Neural cell (in vitro differentiated cells): Measurements from ENCODE around the gene AP3B1.

ENCODE experiments used
- EP300 ChIP-seq: fragments of 450-650 bp; conservative IDR thresholded peaks from 2 replicates; pipeline ENCODE4 v1.6.1; 2014; ENCODE audit warnings: antibody characterized with exemption, mild to moderate bottlenecking, moderate library complexity; ENCODE audit not compliant: poor library complexity, severe bottlenecking
- EZH2 ChIP-seq: fragments of 200-600, 300-800 bp; shearing (Covaris generic), sonication (generic); IDR thresholded peaks from 2 replicates; pipeline ENCODE4 v1.6.1; 2014; ENCODE audit warnings: antibody characterized with exemption, low read length, borderline replicate concordance, mild to moderate bottlenecking; ENCODE audit not compliant: insufficient read depth, poor library complexity, severe bottlenecking
- MXI1 ChIP-seq: fragments of 450-650 bp; conservative IDR thresholded peaks from 2 replicates; pipeline ENCODE4 v1.6.1; 2014; ENCODE audit warnings: antibody characterized with exemption, mild to moderate bottlenecking; ENCODE audit not compliant: poor library complexity, severe bottlenecking
- POLR2AphosphoS5 ChIP-seq: IDR thresholded peaks from 2 replicates; pipeline ENCODE4 v1.6.1; 2012
- RAD21 ChIP-seq: fragments of 450-650 bp; conservative IDR thresholded peaks from 2 replicates; pipeline ENCODE4 v1.6.1; 2014; ENCODE audit warnings: antibody characterized with exemption, mild to moderate bottlenecking, moderate library complexity
- SMC3 ChIP-seq: fragments of 450-650 bp; conservative IDR thresholded peaks from 2 replicates; pipeline ENCODE4 v1.6.1; 2014; ENCODE audit warnings: antibody characterized with exemption, mild to moderate bottlenecking, moderate library complexity; ENCODE audit not compliant: poor library complexity
- TAF1 ChIP-seq: IDR thresholded peaks from 2 replicates; pipeline ENCODE4 v1.6.1; 2012; ENCODE audit warnings: low read depth
- TF ChIP-seq, protein P1 (sequence below): IDR thresholded peaks from 2 replicates; pipeline ENCODE4 v1.6.1; 2012; ENCODE audit warnings: borderline replicate concordance
- TF ChIP-seq, protein P2 (sequence below): fragments of 450-650 bp; IDR thresholded peaks from 2 replicates; pipeline ENCODE4 v1.5.1; 2014; ENCODE audit warnings: antibody characterized with exemption, mild to moderate bottlenecking, moderate library complexity; ENCODE audit not compliant: poor library complexity, severe bottlenecking

DNA sequence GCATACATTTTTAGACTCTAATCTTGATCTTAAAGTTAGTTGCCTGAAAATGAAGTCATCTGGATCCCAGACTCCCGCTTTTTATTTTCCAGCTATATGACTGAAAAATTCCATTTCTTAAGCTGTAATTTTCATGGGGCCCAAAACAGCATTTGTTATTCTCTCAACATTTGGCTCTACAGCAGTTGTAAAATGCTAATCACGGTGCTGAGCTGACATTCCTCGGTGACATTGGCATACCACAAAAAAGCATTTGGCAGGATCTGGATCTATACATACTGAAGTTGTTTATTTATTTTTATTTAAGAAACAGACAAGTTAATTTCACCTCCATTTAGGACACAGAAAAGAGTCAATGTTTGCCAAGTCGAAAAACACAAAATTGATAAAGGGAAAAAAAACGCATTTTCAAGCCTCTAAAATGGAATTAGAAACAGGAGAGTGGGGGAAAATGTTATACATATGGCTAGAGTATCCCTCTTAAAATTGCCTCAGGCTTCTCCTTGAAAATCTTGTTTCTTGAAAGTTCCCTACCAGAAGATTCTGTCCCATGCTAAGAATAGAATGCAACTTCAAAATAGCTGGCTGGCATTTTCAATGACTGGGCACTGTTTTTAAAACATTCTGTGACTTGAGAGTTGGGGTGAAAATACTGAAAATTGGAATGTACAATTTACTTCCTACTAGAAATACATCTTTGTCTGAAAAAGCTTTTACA, 310.9 kb downstream of the AP3B1 start:
- TF ChIP-seq, protein P1, sequence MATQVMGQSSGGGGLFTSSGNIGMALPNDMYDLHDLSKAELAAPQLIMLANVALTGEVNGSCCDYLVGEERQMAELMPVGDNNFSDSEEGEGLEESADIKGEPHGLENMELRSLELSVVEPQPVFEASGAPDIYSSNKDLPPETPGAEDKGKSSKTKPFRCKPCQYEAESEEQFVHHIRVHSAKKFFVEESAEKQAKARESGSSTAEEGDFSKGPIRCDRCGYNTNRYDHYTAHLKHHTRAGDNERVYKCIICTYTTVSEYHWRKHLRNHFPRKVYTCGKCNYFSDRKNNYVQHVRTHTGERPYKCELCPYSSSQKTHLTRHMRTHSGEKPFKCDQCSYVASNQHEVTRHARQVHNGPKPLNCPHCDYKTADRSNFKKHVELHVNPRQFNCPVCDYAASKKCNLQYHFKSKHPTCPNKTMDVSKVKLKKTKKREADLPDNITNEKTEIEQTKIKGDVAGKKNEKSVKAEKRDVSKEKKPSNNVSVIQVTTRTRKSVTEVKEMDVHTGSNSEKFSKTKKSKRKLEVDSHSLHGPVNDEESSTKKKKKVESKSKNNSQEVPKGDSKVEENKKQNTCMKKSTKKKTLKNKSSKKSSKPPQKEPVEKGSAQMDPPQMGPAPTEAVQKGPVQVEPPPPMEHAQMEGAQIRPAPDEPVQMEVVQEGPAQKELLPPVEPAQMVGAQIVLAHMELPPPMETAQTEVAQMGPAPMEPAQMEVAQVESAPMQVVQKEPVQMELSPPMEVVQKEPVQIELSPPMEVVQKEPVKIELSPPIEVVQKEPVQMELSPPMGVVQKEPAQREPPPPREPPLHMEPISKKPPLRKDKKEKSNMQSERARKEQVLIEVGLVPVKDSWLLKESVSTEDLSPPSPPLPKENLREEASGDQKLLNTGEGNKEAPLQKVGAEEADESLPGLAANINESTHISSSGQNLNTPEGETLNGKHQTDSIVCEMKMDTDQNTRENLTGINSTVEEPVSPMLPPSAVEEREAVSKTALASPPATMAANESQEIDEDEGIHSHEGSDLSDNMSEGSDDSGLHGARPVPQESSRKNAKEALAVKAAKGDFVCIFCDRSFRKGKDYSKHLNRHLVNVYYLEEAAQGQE: no peak
- TF ChIP-seq, protein P2, sequence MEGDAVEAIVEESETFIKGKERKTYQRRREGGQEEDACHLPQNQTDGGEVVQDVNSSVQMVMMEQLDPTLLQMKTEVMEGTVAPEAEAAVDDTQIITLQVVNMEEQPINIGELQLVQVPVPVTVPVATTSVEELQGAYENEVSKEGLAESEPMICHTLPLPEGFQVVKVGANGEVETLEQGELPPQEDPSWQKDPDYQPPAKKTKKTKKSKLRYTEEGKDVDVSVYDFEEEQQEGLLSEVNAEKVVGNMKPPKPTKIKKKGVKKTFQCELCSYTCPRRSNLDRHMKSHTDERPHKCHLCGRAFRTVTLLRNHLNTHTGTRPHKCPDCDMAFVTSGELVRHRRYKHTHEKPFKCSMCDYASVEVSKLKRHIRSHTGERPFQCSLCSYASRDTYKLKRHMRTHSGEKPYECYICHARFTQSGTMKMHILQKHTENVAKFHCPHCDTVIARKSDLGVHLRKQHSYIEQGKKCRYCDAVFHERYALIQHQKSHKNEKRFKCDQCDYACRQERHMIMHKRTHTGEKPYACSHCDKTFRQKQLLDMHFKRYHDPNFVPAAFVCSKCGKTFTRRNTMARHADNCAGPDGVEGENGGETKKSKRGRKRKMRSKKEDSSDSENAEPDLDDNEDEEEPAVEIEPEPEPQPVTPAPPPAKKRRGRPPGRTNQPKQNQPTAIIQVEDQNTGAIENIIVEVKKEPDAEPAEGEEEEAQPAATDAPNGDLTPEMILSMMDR: no peak
- TF ChIP-seq EZH2 (no peak), RAD21 (no peak), EP300 (no peak), POLR2AphosphoS5 (no peak), TAF1 (no peak), SMC3 (no peak), MXI1 (no peak)
